ENCODE results near the gene HPSE2.
"Not testable (repeated sequence)": the region's sequence is repeated elsewhere in the genome, so short reads cannot be mapped to it uniquely, and the experiment has no call there.

- not testable (repeated sequence) for TF ChIP-seq CTCF (IDR thresholded peaks at IDR 0.05); EZH2 (IDR thresholded peaks at IDR 0.05; ENCODE audit: borderline replicate concordance, insufficient read depth, low read depth, low read length, poor library complexity, severe bottlenecking)
These were observed 102.8 kb downstream of the HPSE2 start for GRCh38 chr10:99132897-99133296.
